HEK293 (cell line): ENCODE results near the gene TNFRSF8.

Experiments used
- MYNN ChIP-seq: fragments of 450-650 bp; formaldehyde crosslinking; IDR thresholded peaks from 2 replicates; pipeline ENCODE4 v1.5.1; 2016; ENCODE audit warnings: missing biosample characterization, missing genetic modification characterization, borderline replicate concordance
- ZFP37 ChIP-seq: fragments of 450-650 bp; formaldehyde crosslinking; IDR thresholded peaks from 2 replicates; pipeline ENCODE4 v1.5.1; 2016; ENCODE audit warnings: missing biosample characterization, missing genetic modification characterization
- ZNF223 ChIP-seq: fragments of 450-650 bp; formaldehyde crosslinking; IDR thresholded peaks from 2 replicates; pipeline ENCODE4 v1.5.1; 2016; ENCODE audit warnings: missing biosample characterization, missing genetic modification characterization
- ZNF23 ChIP-seq: fragments of 450-650 bp; formaldehyde crosslinking; IDR thresholded peaks from 2 replicates; pipeline ENCODE4 v1.5.1; 2016; ENCODE audit warnings: missing biosample characterization, missing genetic modification characterization, borderline replicate concordance
- ZNF768 ChIP-seq: fragments of 450-650 bp; formaldehyde crosslinking; IDR thresholded peaks from 2 replicates; pipeline ENCODE4 v1.5.1; 2018; ENCODE audit warnings: missing biosample characterization, mild to moderate bottlenecking, missing genetic modification characterization
- TF ChIP-seq, protein P1 (sequence below): fragments of 450-650 bp; formaldehyde crosslinking; IDR thresholded peaks from 2 replicates; pipeline ENCODE4 v1.5.1; 2016; ENCODE audit warnings: missing biosample characterization, missing genetic modification characterization
- TF ChIP-seq, protein P2 (sequence below): fragments of 450-650 bp; formaldehyde crosslinking; IDR thresholded peaks from 2 replicates; pipeline ENCODE4 v1.5.1; 2016; ENCODE audit warnings: missing biosample characterization, missing genetic modification characterization

DNA sequence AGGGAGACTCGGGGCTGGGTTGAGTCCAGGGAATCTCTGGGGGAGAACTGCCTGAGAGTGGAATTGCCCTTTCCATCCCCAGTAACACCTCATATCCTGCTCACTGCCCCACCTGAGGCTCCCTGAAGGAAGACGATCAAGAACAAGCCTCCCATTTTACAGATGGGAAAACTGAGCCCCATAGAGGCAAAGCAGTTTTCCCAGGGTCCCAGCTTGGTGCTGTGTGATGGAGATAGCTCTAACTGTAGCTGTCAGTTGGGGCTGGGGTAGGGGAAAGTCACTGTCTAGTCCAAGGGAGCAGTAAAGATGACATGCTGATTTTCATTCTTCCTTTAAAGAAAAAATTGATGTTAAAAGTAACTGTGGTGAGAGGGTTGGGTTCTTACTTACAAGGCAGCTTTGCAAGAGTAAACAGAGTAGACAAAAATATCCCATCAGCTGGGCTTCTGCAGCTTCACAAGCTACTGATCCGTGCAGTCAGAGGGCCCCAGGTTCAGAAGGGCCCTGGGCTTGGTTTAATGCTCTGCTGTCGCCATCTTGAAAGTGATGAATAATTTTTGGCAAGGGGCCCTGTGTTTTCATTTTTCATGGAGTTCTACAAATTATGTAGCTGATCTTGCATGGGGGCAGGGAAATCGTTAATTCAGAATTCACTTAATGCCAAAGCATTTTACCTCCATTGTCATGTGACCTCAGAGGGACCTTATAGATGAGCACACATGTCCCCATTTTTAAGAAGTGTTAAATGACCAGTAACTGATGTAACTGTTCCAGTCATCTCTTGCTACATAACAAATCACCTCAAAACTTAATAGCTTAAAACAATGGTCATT is 86.1 kb downstream of the TNFRSF8 start:
- TF ChIP-seq, protein P1, sequence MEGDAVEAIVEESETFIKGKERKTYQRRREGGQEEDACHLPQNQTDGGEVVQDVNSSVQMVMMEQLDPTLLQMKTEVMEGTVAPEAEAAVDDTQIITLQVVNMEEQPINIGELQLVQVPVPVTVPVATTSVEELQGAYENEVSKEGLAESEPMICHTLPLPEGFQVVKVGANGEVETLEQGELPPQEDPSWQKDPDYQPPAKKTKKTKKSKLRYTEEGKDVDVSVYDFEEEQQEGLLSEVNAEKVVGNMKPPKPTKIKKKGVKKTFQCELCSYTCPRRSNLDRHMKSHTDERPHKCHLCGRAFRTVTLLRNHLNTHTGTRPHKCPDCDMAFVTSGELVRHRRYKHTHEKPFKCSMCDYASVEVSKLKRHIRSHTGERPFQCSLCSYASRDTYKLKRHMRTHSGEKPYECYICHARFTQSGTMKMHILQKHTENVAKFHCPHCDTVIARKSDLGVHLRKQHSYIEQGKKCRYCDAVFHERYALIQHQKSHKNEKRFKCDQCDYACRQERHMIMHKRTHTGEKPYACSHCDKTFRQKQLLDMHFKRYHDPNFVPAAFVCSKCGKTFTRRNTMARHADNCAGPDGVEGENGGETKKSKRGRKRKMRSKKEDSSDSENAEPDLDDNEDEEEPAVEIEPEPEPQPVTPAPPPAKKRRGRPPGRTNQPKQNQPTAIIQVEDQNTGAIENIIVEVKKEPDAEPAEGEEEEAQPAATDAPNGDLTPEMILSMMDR: no peak
- TF ChIP-seq ZFP37 (tag by site-specific recombination) (no peak), ZNF768 (no peak), ZNF223 (tag by site-specific recombination) (no peak), ZNF23 (tag by site-specific recombination) (no peak), MYNN (tag by site-specific recombination) (no peak)
- TF ChIP-seq, protein P2, sequence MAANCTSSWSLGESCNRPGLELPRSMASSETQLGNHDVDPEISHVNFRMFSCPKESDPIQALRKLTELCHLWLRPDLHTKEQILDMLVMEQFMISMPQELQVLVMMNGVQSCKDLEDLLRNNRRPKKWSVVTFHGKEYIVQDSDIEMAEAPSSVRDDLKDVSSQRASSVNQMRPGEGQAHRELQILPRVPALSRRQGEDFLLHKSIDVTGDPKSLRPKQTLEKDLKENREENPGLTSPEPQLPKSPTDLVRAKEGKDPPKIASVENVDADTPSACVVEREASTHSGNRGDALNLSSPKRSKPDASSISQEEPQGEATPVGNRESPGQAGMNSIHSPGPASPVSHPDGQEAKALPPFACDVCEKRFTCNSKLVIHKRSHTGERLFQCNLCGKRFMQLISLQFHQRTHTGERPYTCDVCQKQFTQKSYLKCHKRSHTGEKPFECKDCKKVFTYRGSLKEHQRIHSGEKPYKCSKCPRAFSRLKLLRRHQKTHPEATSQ (tag by site-specific recombination): no peak
